ENCODE measurements around the gene FYN.

FYN gene

DNA sequence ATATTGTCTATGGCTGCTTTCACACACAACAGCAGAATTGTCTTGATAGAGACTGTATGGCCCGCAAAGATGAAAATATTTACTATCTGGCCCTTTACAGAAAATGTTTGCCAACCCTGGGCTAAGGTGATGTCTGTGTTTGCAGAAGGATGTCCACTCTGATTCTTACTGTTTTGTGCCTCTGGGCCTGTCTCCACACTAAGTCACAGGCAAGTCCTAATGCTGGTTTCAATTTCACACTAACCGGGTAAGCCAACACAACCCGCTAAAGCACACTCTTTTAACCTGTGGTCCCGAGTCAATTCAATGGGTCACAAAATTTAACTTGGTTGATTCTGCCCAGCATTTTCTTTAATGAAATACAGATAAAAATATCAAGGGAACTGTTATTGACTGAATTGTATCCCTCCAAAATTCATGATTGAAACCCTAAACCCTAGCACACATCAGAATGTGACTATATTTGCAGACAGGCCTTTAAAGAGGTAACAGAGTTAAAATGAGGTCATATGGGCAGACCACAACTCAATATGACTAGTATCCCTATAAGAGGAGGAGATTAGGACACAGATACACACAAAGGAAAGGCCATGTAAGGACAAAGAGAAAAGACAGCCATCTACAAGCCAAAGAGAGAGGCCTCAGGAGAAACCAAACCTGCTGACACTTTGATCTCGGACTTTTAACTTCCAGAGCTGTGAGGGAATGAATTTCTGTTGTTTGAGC lies 78.4 kb downstream of the FYN start:
- no peak for DNase-seq (ENCODE audit: low read depth)
- no peak for TF ChIP-seq CTCF (conservative IDR thresholded peaks at IDR 0.05; ENCODE audit: low read depth, low read length)
- no peak overlapping the region for H3K4me3 ChIP-seq (ENCODE audit: low read depth, low read length)

GRCh38 chr6:111794300-111794699 lies 79.0 kb downstream of the FYN start:
- no peak for DNase-seq (ENCODE audit: low read depth)
- no peak overlapping the region for H3K4me3 ChIP-seq (ENCODE audit: low read depth, low read length)
- no peak for TF ChIP-seq CTCF (conservative IDR thresholded peaks at IDR 0.05; ENCODE audit: low read depth, low read length)

DNA sequence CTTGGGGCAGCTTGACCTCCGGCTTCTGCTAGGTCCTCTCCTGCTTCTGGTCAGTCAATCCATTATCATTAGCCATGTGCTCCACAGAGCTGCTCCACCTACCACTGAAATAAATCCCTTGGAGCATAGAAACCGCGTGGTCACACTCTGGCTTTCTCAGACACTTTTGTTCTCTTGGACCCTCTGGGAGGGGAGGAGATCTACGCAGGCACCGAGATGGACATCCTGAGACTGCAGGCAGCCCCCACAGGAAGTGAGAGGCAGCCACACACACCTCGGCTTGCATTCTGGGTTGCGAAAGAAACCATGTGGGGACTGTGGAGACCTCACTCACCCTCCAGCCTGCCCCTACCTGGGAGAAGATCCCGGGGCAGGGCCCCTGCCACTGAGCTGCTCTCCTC lies 79.5 kb downstream of the FYN start:
- TF ChIP-seq CTCF (conservative IDR thresholded peaks at IDR 0.05; ENCODE audit: low read depth, low read length), result no peak
- no peak overlapping the region for H3K4me3 ChIP-seq (ENCODE audit: low read depth, low read length)
- no peak for DNase-seq (ENCODE audit: low read depth)

DNA sequence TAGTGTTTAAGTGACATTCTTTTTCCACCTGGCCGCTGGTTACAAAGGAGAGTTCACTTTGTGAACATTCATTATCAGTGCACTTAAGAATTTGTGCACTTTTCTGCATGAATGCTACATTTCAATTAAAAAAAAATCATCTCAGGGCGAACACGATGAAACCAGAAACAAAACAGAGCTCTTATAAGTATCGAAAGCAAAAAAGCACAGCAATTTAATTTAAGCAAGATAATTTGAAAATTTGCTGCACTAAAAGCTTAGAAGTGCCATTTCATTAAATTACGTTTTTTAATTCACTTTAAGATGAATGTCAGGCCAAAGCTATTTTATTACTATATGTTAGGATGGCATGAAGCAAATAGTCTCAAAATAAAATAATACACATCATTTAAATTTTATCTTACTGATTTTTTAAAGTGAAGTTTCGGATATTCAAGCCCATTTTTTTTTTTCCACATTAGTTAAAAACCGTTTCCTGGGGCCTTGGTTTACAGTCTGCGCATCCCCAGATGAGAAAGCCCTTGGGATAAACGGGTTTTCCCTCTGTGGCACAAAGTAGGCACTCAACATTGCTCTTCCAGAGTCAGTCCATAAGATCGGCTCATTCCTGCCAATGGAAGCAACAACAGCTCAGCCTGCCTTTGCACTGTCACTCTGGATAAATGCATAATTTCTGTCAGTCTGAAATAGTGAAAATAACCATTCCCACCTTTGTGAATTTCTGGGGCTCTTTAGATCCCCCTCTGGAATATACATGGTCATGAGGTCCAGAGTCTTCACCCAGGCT lies 80.1 kb downstream of the FYN start:
- no peak overlapping the region for H3K4me3 ChIP-seq (ENCODE audit: low read depth, low read length)

DNA sequence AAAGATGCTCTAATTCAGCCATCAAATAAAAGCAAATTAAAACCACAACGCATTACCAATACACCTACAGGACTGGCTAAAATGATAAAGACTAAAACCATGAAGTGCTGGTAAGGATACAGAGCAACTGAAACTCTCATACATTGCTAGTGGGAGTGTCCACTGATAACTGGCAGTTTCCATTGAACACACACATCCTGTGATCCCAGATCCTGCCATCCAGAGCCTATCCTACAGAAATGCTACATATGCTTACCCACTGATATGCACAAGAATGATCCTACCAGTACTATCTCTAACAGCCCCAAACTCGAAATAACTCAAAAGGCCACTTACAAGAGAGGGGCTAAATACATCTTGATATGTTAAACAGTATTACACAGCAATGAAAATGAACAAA lies 81.0 kb downstream of the FYN start:
- no peak overlapping the region for H3K4me3 ChIP-seq (ENCODE audit: low read depth, low read length)
- no peak for DNase-seq (ENCODE audit: low read depth)
- TF ChIP-seq CTCF (conservative IDR thresholded peaks at IDR 0.05; ENCODE audit: low read depth, low read length), result no peak

More for the DNA sequence above, 80.1 kb downstream of the FYN start:
- TF ChIP-seq CTCF (conservative IDR thresholded peaks at IDR 0.05; ENCODE audit: low read depth, low read length), result no peak
- no peak for DNase-seq (ENCODE audit: low read depth)

DNA sequence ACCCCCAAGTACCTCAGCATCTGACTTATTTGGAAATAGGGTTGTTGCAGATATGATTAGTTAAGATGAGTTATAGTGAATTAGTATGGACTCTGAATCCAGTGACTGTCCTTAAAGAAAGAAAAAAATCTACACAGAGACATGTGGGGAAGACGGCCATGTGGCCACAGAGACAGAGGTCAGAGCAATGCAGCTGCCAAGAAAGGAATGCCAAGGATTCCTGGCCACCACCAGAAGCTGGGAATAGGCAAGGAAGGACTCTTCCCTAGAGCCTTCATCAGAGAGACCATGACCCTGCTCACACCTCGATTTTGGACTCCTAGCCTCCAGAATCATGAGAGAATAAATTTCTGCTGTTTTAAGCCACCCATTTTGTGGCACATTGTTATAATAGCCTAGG lies 81.8 kb downstream of the FYN start:
- TF ChIP-seq CTCF (conservative IDR thresholded peaks at IDR 0.05; ENCODE audit: low read depth, low read length), result no peak
- DNase-seq (ENCODE audit: low read depth), result peak; percentile 44
- no peak overlapping the region for H3K4me3 ChIP-seq (ENCODE audit: low read depth, low read length)

Measured in choroid plexus epithelial cell (primary cell).